SK-N-SH treated with all-trans-retinoic acid at 6 μM for 48 hours (cell line): ENCODE results near the gene SLC25A26.

ENCODE experiments used
- ATAC-seq: fragments of 200-7000 bp; cut with Tn5 transposase; 3 replicates; pipeline ENCODE4 v1.9.1; 2020; ENCODE audit warnings: mild to moderate bottlenecking, moderate library complexity
- ARNTL ChIP-seq: fragments of 450-650 bp; formaldehyde crosslinking; IDR thresholded peaks from 2 replicates; pipeline ENCODE4 v1.5.0; 2020; ENCODE audit warnings: low read depth, mild to moderate bottlenecking, moderate library complexity, borderline replicate concordance
- BACH2 ChIP-seq: fragments of 250-450 bp; sonication (Bioruptor Pico); IDR thresholded peaks from 2 replicates; pipeline ENCODE4 v1.9.0; 2021; ENCODE audit warnings: mild to moderate bottlenecking, borderline replicate concordance
- CSDC2 ChIP-seq: fragments of 250-450 bp; sonication (Bioruptor Pico); IDR thresholded peaks from 2 replicates; pipeline ENCODE4 v1.5.0; 2020; ENCODE audit warnings: mild to moderate bottlenecking, moderate library complexity
- CSRNP3 ChIP-seq: fragments of 250-450 bp; sonication (Bioruptor Pico); IDR thresholded peaks from 2 replicates; pipeline ENCODE4 v1.5.1; 2021; ENCODE audit warnings: mild to moderate bottlenecking, moderate library complexity
- ESRRG ChIP-seq: fragments of 250-450 bp; sonication (Bioruptor Pico); IDR thresholded peaks from 2 replicates; pipeline ENCODE4 v1.6.1; 2021; ENCODE audit warnings: mild to moderate bottlenecking
- GLIS3 ChIP-seq: fragments of 250-450 bp; sonication (Bioruptor Pico); IDR thresholded peaks from 2 replicates; pipeline ENCODE4 v1.5.0; 2020; ENCODE audit warnings: mild to moderate bottlenecking, moderate library complexity
- PATZ1 ChIP-seq: fragments of 250-450 bp; sonication (Bioruptor Pico); IDR thresholded peaks from 2 replicates; pipeline ENCODE4 v1.8.0; 2020; ENCODE audit warnings: mild to moderate bottlenecking, moderate library complexity, borderline replicate concordance
- PPARA ChIP-seq: fragments of 250-450 bp; sonication (Bioruptor Pico); IDR thresholded peaks from 2 replicates; pipeline ENCODE4 v1.5.0; 2020; ENCODE audit warnings: mild to moderate bottlenecking, borderline replicate concordance
- SNAI2 ChIP-seq: fragments of 250-450 bp; sonication (Bioruptor Pico); IDR thresholded peaks from 2 replicates; pipeline ENCODE4 v1.5.0; 2020; ENCODE audit warnings: mild to moderate bottlenecking, moderate library complexity
- TCF4 ChIP-seq: fragments of 250-450 bp; sonication (Bioruptor Pico); IDR thresholded peaks from 2 replicates; pipeline ENCODE4 v1.8.0; 2021; ENCODE audit warnings: mild to moderate bottlenecking, moderate library complexity, borderline replicate concordance
- TOX ChIP-seq: fragments of 250-450 bp; sonication (Bioruptor Pico); IDR thresholded peaks from 2 replicates; pipeline ENCODE4 v1.8.0; 2021; ENCODE audit warnings: mild to moderate bottlenecking, moderate library complexity, borderline replicate concordance
- ZC3H10 ChIP-seq: fragments of 250-450 bp; sonication (Bioruptor Pico); IDR thresholded peaks from 2 replicates; pipeline ENCODE4 v1.5.1; 2021; ENCODE audit warnings: mild to moderate bottlenecking, moderate library complexity
- ZFP3 ChIP-seq: fragments of 250-450 bp; sonication (Bioruptor Pico); IDR thresholded peaks from 2 replicates; pipeline ENCODE4 v1.5.0; 2020; ENCODE audit warnings: mild to moderate bottlenecking, moderate library complexity
- ZFP30 ChIP-seq: fragments of 450-650 bp; formaldehyde crosslinking; IDR thresholded peaks from 2 replicates; pipeline ENCODE4 v1.5.0; 2022; ENCODE audit warnings: mild to moderate bottlenecking, moderate library complexity
- ZNF565 ChIP-seq: fragments of 450-650 bp; formaldehyde crosslinking; conservative IDR thresholded peaks from 2 replicates; pipeline ENCODE4 v1.5.0; 2020; ENCODE audit warnings: low read depth, mild to moderate bottlenecking, moderate library complexity
- ZNF70 ChIP-seq: fragments of 450-650 bp; formaldehyde crosslinking; IDR thresholded peaks from 2 replicates; pipeline ENCODE4 v1.5.0; 2020; ENCODE audit warnings: mild to moderate bottlenecking, moderate library complexity
- ZNF8 ChIP-seq: fragments of 450-650 bp; formaldehyde crosslinking; IDR thresholded peaks from 2 replicates; pipeline ENCODE4 v1.5.0; 2020; ENCODE audit warnings: mild to moderate bottlenecking, moderate library complexity
- TF ChIP-seq, protein P1 (sequence below): fragments of 250-450 bp; sonication (Bioruptor Pico); IDR thresholded peaks from 2 replicates; pipeline ENCODE4 v1.8.0; 2021; ENCODE audit warnings: low read depth, mild to moderate bottlenecking, moderate library complexity, borderline replicate concordance
- TF ChIP-seq, protein P2 (sequence below): fragments of 250-450 bp; sonication (Bioruptor Pico); IDR thresholded peaks from 2 replicates; pipeline ENCODE4 v1.5.1; 2020; ENCODE audit warnings: low read depth, mild to moderate bottlenecking, moderate library complexity

Gene SLC25A26

GRCh38 chr3:66237552-66237951 lies 16.8 kb downstream of the SLC25A26 start:
- no peak for ATAC-seq

DNA sequence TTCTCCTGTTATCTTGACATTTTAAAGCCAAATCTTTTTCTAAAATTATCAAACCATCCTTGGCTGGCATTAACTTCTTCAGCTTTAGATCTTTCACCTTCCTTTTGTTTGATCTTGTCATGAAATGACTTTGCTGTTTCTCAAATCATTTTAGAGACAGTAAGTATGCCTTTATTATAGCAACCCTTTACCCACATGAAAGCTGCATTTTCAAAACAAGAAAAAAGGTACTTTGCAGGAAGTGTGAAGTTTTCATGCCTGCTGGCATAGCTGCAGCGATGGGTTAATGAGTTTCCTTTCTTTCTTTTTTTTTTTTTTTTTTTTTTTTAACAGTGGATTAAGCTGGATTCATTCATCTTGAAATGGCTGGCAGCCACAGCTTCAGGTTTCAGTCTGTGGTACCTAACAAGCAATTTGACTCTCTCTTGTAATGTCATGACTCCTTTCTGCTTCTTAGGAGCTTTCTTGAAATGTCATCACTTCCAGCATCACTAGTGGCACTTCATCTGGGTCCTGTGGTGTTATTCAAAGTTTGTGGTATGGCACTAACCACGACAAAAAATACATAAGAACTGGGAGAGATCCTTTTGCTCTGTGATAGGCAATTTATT lies 18.8 kb downstream of the SLC25A26 start:
- ATAC-seq = no peak
- no peak for TF ChIP-seq ZNF8 (CRISPR knock-in tag)
- TF ChIP-seq ZC3H10 (CRISPR knock-in tag) = no peak
- TF ChIP-seq ZNF70 (CRISPR knock-in tag) = no peak
- no peak for TF ChIP-seq SNAI2 (CRISPR knock-in tag)
- TF ChIP-seq, protein P1, sequence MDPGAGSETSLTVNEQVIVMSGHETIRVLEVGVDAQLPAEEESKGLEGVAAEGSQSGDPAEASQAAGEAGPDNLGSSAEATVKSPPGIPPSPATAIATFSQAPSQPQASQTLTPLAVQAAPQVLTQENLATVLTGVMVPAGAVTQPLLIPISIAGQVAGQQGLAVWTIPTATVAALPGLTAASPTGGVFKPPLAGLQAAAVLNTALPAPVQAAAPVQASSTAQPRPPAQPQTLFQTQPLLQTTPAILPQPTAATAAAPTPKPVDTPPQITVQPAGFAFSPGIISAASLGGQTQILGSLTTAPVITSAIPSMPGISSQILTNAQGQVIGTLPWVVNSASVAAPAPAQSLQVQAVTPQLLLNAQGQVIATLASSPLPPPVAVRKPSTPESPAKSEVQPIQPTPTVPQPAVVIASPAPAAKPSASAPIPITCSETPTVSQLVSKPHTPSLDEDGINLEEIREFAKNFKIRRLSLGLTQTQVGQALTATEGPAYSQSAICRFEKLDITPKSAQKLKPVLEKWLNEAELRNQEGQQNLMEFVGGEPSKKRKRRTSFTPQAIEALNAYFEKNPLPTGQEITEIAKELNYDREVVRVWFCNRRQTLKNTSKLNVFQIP (CRISPR knock-in tag) = no peak
- no peak for TF ChIP-seq TCF4 (CRISPR knock-in tag)
- no peak for TF ChIP-seq BACH2 (CRISPR knock-in tag)

More at GRCh38 chr3:66237552-66237951, 16.8 kb downstream of the SLC25A26 start:
- no peak for TF ChIP-seq ARNTL
- no peak for TF ChIP-seq SNAI2 (CRISPR knock-in tag)
- no peak for TF ChIP-seq ZFP30 (CRISPR knock-in tag)
- TF ChIP-seq ZC3H10 (CRISPR knock-in tag) = no peak
- TF ChIP-seq ZNF8 (CRISPR knock-in tag) = no peak
- no peak for TF ChIP-seq ZFP3 (CRISPR knock-in tag)
- no peak for TF ChIP-seq TCF4 (CRISPR knock-in tag)
- TF ChIP-seq, protein P2, sequence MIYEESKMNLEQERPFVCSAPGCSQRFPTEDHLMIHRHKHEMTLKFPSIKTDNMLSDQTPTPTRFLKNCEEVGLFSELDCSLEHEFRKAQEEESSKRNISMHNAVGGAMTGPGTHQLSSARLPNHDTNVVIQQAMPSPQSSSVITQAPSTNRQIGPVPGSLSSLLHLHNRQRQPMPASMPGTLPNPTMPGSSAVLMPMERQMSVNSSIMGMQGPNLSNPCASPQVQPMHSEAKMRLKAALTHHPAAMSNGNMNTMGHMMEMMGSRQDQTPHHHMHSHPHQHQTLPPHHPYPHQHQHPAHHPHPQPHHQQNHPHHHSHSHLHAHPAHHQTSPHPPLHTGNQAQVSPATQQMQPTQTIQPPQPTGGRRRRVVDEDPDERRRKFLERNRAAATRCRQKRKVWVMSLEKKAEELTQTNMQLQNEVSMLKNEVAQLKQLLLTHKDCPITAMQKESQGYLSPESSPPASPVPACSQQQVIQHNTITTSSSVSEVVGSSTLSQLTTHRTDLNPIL = no peak
- TF ChIP-seq PATZ1 (CRISPR knock-in tag) = no peak
- no peak for TF ChIP-seq BACH2 (CRISPR knock-in tag)
- TF ChIP-seq ZNF565 (CRISPR knock-in tag) = no peak
- TF ChIP-seq GLIS3 (CRISPR knock-in tag) = no peak
- TF ChIP-seq TOX (CRISPR knock-in tag) = no peak

GRCh38 chr3:66241466-66241865 lies 20.7 kb downstream of the SLC25A26 start:
- no peak for TF ChIP-seq ZC3H10 (CRISPR knock-in tag)
- TF ChIP-seq ZNF565 (CRISPR knock-in tag) = no peak
- ATAC-seq = no peak

DNA sequence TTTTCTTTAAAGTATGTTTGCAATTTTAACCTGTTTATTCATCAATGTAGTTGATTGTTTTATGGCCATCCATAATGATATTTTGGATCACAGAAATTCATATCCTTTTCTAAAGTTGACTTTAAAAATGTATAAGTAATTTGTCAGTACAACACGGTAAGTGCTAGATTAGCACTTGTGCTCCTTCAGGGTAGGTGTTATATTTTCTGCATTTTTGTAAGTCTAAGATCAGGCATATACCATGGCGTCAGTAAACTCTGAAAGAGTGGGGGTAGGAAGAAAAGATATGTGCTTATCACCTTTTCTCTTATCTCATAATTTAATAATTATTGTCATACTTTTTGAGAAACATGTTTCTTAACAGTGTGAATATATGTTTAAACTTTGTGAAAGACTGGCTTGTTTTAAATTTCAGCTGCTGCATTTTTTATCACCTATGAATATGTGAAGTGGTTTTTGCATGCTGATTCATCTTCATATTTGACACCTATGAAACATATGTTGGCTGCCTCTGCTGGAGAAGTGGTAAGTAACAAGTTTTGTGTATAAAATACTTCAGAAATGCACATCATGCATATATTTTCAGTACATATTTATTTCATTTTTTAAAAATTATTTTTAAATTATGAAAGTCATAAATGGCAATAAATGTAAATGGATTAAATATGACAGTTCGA lies 22.1 kb downstream of the SLC25A26 start:
- TF ChIP-seq, protein P1 (CRISPR knock-in tag) = no peak
- TF ChIP-seq ZNF565 (CRISPR knock-in tag) (no peak), CSRNP3 (CRISPR knock-in tag) (no peak), ESRRG (CRISPR knock-in tag) (no peak), ZFP3 (CRISPR knock-in tag) (no peak), CSDC2 (CRISPR knock-in tag) (no peak), ZNF70 (CRISPR knock-in tag) (no peak), PPARA (no peak), GLIS3 (CRISPR knock-in tag) (no peak), ZFP30 (CRISPR knock-in tag) (no peak), ARNTL (no peak), ZNF8 (CRISPR knock-in tag) (no peak), TOX (CRISPR knock-in tag) (no peak), SNAI2 (CRISPR knock-in tag) (no peak)
- TF ChIP-seq, protein P2 = no peak
- TF ChIP-seq, all 23 proteins: peak for 0
- ATAC-seq = no peak
